Right kidney (tissue), 1 donor: ENCODE results near the gene PKP2.
"Not testable (repeated sequence)": the region's sequence is repeated elsewhere in the genome, so short reads cannot be mapped to it uniquely, and the experiment has no call there.

ENCODE experiments used
- DNase-seq: peaks from one replicate; pipeline ENCODE4 v3.0.0-alpha.2; 2016

The PKP2 gene

DNA sequence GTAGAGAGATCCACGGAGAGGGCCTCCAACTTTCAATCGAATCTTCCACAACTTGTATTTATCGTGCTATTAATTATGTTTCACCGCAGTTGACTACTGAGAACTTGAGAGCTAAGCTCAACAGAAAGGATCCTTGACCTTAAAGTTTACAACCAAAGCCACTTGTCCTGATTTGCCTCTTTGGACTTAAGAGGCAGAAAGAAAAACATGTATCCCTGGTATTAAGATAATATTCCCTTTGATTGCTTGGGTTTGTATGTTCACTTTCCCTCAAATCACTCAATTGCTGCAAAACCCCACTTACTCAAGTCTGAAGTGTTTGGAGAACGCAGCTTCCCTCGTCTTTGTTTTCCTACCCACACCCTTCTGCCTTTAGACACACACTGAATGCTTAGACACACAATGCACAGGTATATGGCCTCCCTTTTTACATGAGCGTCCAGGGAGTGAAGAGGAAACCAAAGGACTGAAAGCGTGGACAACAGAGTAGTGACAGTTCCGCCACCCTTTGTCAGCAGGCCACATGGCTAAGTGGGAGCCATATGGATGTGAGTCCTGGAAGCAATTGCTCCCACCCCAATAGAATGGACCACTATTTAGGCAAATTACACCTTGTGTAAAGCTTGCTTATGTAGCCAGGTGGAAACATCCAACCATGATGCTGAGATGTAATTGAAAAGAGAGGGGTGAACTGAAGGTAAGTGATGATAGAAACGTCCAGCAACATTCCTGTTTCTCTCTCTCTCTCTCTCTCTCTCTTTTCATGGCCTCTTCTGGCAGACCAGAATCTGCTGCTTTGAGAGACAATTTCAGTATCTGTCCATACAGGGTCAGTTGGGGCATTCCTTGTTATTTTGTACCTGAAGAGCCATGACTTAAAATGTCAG lies 1.4 kb upstream of the PKP2 start:
- DNase-seq, result no peak

DNA sequence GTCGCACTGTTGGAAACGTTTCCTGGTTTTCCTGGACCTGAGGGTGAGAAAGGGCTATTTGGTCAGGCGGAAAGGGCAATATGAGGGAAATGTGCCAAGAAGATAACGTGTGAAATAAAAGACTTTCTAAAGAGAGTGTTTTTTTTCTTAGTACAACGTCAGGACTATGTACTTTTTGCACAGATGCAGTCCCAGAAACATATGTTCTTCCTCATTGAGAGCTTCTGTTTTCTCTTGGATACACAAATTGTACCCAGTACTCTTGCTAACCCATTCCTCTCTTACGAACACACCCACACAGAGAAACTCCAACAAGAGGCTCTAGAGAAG lies 669 bp upstream of the PKP2 start:
- no peak for DNase-seq

DNA sequence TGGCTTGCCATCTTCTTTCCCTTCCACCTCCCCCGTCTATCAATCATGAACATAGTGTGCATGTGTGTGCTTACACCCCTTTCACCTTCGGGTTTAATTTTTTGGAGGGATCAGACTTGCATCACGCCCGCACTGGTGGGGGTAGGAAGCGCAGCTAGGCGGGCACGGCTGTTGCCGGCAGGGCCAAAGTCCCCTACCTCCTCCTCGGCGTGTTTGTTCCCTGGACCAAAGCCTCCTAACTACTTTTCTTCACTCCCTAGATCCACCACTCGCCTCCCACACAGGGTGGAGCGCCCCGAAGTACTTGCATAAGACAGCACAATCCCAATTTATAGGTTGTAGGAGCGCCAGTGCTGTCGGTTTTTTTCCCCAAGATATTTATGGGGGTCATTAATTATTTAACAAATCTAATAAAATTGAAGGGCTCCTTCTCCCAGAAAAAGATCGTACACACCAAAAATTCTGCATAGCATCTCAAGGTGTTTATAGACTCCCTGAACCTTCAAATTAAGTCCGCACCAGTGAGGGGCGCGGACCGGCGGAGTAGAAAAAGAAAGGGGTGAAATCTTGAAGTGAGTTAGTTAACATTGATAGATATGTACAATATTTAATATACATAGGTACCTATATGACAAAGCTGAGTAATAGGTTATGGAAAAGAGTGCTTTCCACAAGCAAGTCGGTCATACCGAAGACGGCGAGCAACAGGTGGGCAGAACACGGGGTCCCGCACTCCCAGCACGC lies 717 bp downstream of the PKP2 start:
- DNase-seq, result peak; percentile 54

DNA sequence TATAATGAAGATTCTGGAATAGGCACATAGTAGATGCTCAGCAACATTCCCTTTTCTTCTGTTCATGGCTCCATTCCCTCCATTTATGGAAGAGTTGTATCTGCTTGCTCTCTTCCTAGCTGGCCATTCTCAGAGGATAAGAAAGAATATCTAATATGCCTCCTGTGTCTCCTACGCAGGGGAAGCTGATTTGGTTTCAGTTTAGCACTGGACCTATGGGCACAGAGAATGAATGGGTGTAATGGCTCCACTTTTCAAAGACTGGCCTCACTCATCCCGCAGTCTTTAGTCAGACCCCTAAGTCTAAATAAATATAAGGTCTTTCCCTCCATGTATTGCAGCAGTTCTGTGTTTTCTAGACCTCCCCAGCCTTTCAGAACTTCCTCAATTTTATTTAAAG lies 2.0 kb downstream of the PKP2 start:
- no peak for DNase-seq

DNA sequence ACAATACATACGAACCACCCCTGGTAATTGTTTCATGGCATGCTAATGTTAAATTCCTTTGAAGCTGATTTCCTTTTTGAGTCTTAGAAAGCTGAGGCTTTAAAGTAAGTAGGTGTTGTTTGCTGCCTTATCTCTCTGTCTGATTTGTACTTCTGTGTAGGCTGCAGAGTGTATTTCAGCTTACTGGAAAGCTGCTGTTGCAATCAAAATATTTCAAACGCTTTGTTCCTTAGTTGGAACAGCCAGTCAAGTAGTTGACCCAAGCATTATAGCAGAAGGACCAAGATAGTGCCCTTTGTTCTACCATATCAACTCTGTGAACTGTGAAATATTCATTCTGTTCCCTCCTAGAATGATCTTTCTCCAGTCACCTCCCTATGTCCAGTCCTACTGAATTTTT lies 3.1 kb downstream of the PKP2 start:
- peak; percentile 8 for DNase-seq

DNA sequence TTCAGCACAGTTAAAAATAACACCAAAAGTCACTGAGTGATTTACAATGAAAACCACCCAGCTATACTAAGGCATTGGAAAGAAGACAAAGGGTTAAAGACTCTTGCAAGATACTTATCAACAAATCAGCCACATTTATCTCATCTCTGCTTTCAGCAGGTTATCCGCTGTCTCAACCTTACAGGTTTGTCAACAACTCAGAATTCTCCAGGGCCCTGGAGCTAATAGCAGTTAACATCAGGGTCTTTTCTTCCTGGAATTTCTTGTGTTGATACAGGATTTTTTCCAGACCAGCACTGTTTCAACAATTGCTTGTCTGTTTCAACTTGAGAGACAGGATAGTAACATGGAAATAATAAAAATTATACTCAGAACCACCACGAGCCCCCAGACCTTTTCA lies 3.5 kb downstream of the PKP2 start:
- DNase-seq, result peak; percentile 18

DNA sequence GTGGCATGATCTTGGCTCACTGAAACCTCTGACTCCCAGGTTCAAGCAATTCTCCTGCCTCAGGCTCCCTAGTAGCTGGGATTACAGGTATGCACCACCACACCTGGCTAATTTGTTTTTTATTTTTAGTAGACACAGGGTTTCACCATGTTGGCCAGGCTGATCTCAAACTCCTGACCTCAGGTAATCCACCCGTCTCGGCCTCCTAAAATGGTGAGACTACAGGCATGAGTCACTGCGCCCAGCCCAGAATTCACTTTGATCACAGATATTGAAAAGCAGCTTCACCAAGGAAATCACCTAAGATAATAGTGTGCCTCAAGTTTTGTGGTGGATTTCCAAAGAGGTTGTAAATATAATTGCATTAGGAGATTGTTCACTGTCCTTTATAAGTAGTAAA lies 4.2 kb downstream of the PKP2 start:
- DNase-seq, result not testable (repeated sequence)

DNA sequence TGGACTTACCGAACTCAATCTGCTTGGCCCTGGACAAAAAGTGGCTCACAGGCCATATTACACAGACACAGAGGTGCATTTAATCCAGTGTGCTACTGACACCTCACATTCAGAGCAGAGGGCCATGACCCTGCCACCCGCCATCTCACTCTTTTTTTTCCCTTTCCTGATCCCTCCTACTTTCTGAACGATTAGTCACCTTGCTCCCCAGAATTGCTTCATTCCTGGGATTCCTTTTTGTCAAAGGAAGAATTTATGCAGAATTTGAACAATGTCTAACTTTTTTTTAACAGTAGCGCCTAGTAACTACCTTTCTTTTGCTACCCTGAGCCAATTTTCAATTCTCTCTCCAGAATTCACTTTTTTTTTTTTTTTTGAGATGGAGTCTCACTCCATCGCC lies 4.6 kb downstream of the PKP2 start:
- DNase-seq, result no peak

DNA sequence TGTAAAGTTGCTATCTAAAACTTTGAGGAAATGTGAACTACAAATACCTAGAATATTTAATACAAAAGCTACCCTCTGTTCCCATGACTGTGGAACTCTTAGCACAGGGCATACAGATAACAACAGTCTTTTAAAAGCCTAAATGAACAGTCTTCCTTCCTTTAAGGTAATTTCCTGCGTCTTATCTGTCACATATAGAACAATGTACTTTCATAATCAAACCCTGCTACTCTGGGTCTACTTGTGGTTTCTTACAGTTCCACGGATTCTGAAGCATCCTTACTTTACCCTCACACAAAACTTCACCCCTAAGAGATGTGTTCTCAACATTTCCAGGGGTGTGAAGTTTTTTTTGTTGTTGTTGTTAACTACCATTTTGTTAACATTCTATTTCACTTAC lies 5.1 kb downstream of the PKP2 start:
- DNase-seq, result no peak

DNA sequence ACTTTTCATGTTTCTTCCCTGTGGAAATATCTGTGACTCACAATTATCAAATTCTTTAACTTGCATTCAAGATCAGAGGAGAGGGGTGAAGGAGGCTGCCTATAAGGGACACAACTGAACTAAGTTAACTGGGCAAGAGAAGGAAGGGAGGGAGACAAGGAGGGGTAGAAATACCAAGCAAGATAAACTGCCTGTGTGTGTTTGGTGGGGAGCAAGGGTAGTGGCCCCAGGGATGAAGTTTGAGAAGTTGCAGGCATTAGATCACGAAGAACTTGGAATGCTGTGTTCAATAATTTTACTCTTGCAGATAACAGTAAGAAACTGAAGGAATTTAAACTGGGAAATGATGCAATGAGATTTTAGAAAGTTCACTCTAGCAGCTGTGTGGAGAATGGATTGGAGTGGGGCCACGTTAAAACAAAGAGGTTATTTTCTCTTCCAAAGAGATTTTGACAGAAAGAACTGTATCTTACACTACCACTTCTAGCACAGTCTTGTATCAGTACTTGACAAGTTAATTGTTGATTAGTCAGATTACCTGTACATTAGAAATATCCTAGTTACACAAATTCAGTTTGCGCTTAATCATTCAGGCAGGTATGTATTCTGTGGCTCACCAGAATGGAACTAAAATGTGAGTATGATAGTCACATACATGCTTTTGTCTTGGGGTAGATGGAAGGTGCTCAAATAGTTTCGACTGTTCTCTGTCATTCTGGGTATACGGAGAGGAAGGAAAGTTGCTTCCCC lies 7.4 kb downstream of the PKP2 start:
- DNase-seq, result no peak

DNA sequence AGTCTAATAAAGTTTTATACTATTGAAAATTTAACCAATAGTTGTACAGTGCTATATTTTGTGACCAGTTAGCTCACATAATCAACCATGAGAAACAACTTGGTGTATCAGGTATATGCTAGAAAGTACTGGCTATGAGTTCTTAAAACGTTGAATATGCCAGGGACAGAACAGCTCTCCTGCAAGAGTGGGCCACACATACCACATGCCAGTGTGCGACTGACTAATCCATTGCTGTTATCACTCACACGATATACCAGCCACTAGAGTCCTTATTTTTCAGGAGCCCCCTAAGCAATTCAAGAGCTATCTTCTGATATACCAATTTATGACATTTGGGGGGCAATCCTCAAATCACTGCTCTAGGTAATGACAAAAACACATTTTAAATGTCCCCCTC lies 9.5 kb downstream of the PKP2 start:
- DNase-seq, result no peak

DNA sequence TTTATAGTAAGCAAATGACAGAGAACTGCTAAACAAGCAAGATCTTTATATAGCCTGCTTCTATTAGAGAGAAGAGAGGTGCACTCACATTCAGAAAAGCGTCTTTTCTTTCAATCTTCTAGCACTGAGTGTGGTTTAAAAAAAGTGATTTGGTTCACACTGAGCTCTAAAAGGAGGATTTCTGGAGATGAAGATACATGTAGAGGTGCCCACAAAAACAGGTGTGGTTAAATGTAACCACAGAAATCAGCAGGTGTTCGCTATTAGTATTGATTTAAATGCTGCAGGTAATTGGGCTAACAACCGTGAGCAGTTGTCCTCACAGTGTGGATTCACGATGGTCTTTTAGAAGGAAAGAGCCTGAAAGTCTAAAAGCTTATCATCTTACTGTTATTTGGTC lies 10.7 kb downstream of the PKP2 start:
- DNase-seq, result no peak

DNA sequence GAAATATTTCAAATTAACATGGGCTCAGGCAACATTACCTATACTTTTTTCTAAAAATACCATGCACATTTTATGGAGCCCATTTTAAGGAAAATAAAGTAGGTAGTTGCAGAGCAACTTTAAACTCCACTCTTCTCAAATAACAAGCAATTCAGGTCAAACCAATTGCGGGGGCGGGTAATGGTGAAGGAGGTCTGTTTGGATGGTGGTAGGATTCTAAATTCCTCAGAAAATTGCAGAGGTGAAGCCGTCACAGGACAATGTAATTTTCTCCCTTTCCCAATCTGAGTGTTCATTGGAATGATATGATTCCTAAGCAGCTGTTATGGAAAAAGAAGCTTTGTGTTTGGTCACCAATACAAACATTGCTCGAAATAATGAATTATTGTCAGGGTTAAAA lies 11.6 kb downstream of the PKP2 start:
- no peak for DNase-seq

DNA sequence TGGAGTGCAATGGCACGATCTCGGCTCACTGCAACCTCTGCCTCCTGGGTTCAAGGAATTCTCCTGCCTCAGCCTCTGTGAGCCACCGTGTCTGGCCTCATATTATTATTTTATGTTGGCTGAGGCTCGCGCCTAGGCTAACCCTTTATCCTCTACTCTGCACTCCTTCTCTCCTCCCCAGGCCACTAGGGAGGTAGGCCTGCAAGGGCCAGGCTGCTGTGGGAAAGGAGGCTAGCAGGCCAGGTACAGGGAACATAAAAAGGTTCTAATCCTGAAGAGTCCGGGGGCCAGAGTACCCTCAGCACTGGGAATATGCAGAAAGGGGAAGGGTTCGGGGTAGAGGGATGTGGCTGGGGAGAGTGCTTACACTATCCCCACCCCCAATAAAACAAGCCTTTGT lies 14.9 kb downstream of the PKP2 start:
- DNase-seq, result no peak

DNA sequence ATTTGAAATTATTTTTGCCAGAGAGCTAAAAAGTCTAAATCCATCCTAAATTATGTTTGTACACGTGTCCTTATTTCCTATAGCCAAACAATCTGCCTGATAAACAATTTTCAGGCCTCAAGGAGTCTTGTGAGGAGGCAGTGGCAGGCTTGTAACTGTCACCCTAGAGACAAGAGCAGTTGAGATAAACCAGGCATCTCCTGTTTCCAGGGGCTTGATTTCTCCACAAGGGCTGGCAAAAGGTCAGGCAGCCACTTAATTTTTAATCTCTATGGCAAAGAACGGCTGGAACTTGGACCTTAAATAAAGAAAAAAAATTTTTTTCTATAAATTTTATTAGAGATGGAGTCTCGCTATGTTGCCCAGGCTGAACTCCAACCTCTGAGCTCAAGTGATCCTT lies 15.5 kb downstream of the PKP2 start:
- no peak for DNase-seq

DNA sequence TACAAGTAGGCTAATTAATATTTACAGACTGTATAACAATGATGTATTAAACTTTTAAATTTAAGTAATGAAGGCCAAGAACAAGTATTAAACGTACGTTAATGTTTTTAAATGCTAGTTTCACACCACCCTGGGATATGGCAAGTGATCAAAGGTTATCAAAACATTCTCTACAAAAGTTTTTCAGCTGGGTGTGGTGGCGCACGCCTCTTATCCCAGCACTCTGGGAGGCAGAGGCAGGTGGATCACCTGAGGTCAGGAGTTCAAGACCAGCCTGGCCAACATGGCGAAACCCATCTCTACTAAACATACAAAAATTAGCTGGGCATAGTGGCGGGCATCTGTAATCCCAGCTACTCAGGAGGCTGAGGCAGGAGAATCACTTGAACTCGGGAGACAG lies 17.5 kb downstream of the PKP2 start:
- DNase-seq, result not testable (repeated sequence)

DNA sequence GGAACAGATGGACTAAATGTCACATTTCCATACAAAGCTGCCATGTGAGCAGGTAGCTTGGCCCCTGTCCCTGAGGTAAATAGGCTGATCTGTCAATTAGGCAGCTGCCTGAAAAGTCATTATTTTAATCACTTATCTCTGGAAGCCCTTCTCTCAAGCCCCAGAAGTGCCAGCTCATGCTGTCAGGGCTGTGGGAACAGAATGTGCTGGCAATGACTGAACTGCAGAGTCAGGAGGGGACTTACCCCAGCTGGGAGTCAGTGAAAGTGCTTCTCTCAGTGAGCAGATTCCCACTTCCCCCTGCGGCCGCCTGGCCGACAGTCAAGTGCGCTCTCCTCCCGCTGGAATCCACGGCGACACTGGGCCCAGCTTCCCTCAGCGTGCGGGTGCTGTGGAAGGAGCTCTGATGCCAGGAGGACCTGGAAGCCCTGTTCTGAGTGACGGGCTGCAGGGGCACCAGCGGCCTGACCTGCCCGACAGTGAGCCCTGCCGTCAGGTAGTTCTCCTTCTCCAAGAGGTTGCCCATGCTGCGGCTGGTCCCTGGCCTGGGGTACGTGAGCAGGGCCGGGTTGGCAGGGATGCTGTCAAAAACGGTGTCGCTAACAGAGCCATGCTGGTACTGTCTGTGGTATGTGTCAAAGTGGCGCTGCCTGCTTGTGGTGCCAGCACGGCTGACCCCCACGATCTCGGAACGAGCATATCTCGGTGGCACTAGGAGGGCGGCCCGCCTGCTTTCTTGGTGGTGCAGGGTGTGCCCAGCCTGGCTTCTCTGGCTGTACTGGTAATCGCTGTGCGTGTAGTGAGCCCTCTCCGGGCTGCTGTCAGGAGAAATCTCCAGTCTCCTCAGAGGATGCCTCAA lies 18.7 kb downstream of the PKP2 start:
- no peak for DNase-seq

DNA sequence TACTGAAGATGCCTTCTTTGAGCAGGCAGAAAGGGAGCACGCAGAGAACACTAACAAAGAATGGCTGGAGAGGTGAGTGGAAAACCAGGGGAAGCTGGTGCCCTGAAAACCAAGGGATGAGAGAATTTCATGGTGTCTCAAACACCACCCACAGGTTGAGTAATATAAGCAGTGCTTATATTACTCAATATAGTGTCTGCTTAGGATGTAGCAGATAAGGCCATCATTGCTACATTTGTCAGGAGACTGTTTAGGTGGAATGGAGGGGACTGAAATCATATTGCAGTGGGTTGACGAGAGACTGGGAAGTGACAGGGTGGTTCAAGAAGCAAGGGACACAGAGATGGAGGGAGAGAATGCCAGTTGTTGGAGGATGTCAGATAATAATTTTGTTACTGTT lies 20.6 kb downstream of the PKP2 start:
- no peak for DNase-seq

DNA sequence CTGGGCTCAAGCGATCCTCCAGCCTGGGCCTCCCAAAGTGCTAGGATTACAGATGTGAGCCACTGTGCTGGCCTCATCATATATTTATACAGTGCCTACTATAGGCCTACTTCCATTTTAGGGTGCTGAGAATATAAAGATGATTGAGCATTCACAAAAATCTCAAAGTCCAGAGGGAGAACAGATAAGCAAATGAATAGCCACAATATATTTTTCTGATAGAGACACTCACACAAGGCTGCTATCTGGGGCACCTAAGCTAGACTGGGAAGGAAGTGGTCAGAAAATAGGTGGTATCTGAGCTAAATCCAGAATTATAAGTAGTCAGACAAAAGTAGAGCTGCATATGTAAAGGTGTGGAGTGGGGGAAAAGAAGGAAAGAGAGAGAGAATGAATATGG lies 21.6 kb downstream of the PKP2 start:
- DNase-seq, result no peak

DNA sequence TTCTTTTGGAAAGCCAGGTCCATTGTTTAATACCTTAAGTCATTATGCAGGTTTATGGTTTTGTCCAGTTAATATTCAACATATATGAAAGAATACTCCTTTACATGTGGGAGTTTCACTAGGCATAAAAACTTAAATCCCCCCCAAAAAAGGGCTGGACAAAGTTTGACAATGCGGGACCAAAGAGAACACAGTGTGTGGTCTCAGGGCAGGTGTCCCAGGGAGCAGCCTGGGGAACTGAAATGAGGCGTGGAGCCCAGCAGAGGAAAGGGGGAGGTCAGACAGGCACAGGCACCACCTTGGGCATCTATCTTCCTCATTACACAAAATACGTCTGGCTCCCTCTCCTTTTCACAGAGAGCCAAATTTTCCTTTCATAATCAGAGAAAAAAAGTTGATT lies 22.5 kb downstream of the PKP2 start:
- no peak for DNase-seq

DNA sequence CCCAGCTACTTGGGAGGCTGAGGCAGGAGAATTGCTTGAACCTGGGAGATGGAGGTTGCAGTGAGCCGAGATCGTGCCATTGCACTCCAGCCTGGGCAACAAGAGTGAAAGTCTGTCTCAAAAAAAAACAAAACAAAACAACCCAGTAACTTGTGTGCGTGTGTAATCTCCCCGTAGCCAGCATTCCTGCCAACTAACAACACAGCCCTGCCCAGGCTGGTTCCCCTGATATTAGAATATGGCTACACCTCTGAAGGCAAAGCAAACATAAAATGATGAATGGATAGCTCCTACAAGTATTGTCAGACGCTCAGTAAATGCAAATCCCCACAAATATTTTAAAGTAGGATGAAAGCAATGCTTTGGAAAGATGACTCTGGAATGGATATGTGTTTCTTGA lies 24.2 kb downstream of the PKP2 start:
- not testable (repeated sequence) for DNase-seq

DNA sequence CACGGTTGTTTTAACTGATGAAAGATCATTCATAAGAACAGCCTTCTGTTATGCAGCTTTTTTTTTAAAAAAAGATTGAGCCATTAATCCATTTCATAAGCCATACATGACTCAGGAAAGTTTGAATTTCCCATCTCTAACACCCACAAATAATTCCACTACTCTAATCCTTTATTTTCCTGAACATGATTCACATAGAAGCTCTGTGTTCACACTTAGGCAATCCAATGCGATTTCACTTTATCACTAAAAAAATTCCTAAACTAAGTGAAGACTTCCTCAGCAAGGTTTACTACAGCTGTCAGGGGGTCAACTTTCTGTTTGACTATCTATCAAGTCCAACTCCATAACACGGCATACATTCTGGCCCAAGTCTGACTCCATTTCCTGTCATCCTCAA lies 25.9 kb downstream of the PKP2 start:
- DNase-seq, result no peak
